HG03139 (cell line): ENCODE measurements around the gene ZNF618.

Source experiments
- ATAC-seq: cut with Tn5 transposase; IDR thresholded peaks from one replicate; pipeline ENCODE4 v1.9.1; 2021; ENCODE audit not compliant: unreplicated experiment

The ZNF618 gene

GRCh38 chr9:114092336-114092735 lies 216.2 kb downstream of the ZNF618 start:
- ATAC-seq: no peak

- no peak for ATAC-seq
These were observed 216.9 kb downstream of the ZNF618 start for GRCh38 chr9:114093031-114093471.

- no peak for ATAC-seq
These were observed 217.8 kb downstream of the ZNF618 start for GRCh38 chr9:114093761-114094505.

- ATAC-seq: no peak
These were observed 218.9 kb downstream of the ZNF618 start for GRCh38 chr9:114094971-114095370.

- ATAC-seq: no peak
These were observed 220.0 kb downstream of the ZNF618 start for GRCh38 chr9:114096041-114096511.

GRCh38 chr9:114096866-114097612 lies 220.9 kb downstream of the ZNF618 start:
- ATAC-seq: no peak

GRCh38 chr9:114097613-114098020 lies 221.5 kb downstream of the ZNF618 start:
- ATAC-seq: no peak

- ATAC-seq: no peak
These were observed 222.2 kb downstream of the ZNF618 start for GRCh38 chr9:114098021-114098935.

GRCh38 chr9:114098936-114099668 lies 223.0 kb downstream of the ZNF618 start, which contains the start of gene KIF12:
TSS of gene KIF12 (minus strand) at chr9:114099292. CDS start at chr9:114099276, 16 bp downstream.
- no peak for ATAC-seq

- ATAC-seq: no peak
These were observed 223.7 kb downstream of the ZNF618 start for GRCh38 chr9:114099669-114100270.

GRCh38 chr9:114100536-114100935 lies 224.4 kb downstream of the ZNF618 start:
- no peak for ATAC-seq

GRCh38 chr9:114102484-114102883 lies 226.4 kb downstream of the ZNF618 start:
- ATAC-seq: no peak

- ATAC-seq: no peak
These were observed 229.1 kb downstream of the ZNF618 start for GRCh38 chr9:114105236-114105635.
